OCI-LY7 (cell line): ENCODE measurements around the gene PANX3.

ENCODE experiments used
- CTCF ChIP-seq: fragments of 200-600 bp; sonication (generic); conservative IDR thresholded peaks from 2 replicates; pipeline ENCODE4 v1.5.1; 2014; ENCODE audit warnings: mild to moderate bottlenecking, antibody characterized with exemption, low read length, moderate library complexity, mixed read lengths
- EZH2phosphoT487 ChIP-seq: fragments of 200-600 bp; sonication (generic); IDR thresholded peaks from 2 replicates; pipeline ENCODE4 v1.6.1; 2018; ENCODE audit warnings: low read depth, borderline replicate concordance, mild to moderate bottlenecking, mixed run types, antibody characterized with exemption, low read length, moderate library complexity, mixed read lengths

GRCh38 chr11:124612045-124612444 is 817 bp downstream of the PANX3 start:
- TF ChIP-seq CTCF: no peak
- no peak for TF ChIP-seq EZH2phosphoT487
